Measurements from ENCODE around the gene AGBL5.

The AGBL5 gene

DNA sequence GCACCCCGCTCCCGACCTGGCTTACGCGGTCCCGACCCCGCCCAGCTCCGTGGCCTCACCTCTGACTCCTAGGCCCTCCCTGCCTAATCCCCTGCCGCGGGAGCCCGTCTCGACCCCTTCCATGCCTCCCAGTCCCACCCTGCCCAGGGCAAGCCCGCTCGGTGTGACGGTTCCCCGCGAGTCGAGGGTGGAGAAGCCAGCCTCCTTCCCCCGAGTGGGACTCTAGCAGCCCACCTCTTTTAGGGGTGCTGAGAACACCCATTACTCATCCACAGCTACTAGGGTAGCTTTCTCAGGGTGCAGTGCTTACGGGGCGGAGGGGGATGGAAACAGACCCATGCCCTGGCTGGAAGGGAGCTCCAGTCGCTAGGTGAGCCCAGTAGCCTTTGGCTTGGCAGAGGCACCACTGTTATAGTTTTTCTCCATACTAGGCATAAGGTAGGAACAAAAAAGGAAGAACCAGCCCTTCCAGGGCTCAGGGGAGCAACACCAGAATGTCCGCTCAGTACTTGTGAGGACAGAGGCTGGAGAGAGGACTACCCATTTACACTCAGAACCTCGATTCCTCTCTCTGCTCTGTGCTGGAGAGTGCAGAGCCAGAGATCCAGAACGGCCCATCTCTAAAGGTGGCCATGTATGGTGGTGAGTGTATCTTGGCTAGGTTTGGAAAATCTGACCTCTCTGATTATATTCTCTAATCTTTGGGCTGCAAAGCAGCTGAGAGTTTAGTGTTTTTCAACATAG lies 606 bp downstream of the AGBL5 start:
- no peak for DNase-seq
- Mint-ChIP-seq H3K4me1 (peaks cover 26% of the 10 kb centered on the region), H3K36me3 (ENCODE audit: low read depth) (peaks cover 38% of the 10 kb centered on the region), H3K4me3 (peak overlapping the region; percentile 94), H3K9me3 (peaks cover 15% of the 10 kb centered on the region), H3K27me3 (ENCODE audit: low read depth, poor library complexity) (peaks cover 14% of the 10 kb centered on the region), H3K27ac (peak overlapping the region; percentile 72)
- no peak for TF ChIP-seq CTCF (IDR thresholded peaks at IDR 0.05)

DNA sequence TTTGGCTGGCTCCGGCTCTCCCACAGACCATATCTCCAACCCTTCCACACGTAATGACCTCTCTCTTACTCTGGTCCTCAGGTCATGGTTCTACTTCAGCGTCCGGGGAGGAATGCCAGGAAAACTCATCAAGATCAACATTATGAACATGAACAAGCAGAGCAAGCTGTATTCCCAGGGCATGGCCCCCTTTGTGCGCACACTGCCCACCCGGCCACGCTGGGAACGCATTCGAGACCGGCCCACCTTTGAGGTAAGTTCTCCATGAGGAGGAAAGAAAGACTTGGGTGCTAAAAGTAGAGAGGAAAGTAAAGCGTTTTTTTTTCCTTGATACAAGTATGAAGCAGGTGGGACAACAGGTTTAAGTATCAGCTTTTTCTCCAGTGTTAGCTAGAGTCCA lies 1.9 kb downstream of the AGBL5 start:
- H3K27ac Mint-ChIP-seq = no peak overlapping the region
- no peak for TF ChIP-seq CTCF (IDR thresholded peaks at IDR 0.05)
- H3K4me3 Mint-ChIP-seq = peak overlapping the region; percentile 94
- peaks cover 9% of the 10 kb centered on the region for H3K9me3 Mint-ChIP-seq
- H3K36me3 Mint-ChIP-seq (ENCODE audit: low read depth) = peaks cover 34% of the 10 kb centered on the region
- peaks cover 22% of the 10 kb centered on the region for H3K4me1 Mint-ChIP-seq
- H3K27me3 Mint-ChIP-seq (ENCODE audit: low read depth, poor library complexity) = peaks cover 14% of the 10 kb centered on the region
- DNase-seq = no peak

- H3K4me1 Mint-ChIP-seq = peaks cover 22% of the 10 kb centered on the region
- TF ChIP-seq CTCF (IDR thresholded peaks at IDR 0.05) = no peak
- H3K27me3 Mint-ChIP-seq (ENCODE audit: low read depth, poor library complexity) = peaks cover 14% of the 10 kb centered on the region
- no peak overlapping the region for H3K27ac Mint-ChIP-seq
- no peak overlapping the region for H3K4me3 Mint-ChIP-seq
- peaks cover 7% of the 10 kb centered on the region for H3K9me3 Mint-ChIP-seq
- H3K36me3 Mint-ChIP-seq (ENCODE audit: low read depth) = peaks cover 39% of the 10 kb centered on the region
- no peak for DNase-seq
Observed at GRCh38 chr2:27053776-27054175, 2.3 kb downstream of the AGBL5 start.

DNA sequence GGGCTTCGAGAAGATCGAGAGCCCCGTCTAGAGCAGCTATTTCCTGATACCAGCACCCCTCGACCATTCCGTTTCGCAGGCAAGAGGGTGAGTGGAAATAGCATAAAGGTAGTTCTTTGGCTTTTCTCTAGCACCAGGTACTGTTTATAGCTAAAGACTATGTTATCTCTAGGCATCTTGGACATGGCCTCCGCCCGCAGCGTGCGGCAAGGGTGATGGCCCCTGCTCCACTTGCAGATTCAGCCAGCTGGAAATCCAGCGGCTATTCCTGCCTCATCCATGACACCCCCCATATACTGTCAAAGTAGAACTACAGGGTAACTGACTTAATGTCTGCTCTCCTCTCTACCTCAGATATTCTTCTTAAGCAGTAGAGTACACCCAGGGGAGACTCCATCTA lies 3.3 kb downstream of the AGBL5 start:
- H3K27me3 Mint-ChIP-seq (ENCODE audit: low read depth, poor library complexity) = peaks cover 14% of the 10 kb centered on the region
- H3K9me3 Mint-ChIP-seq = peaks cover 7% of the 10 kb centered on the region
- TF ChIP-seq CTCF (IDR thresholded peaks at IDR 0.05) = no peak
- no peak for DNase-seq
- H3K27ac Mint-ChIP-seq = no peak overlapping the region
- no peak overlapping the region for H3K4me3 Mint-ChIP-seq
- peaks cover 48% of the 10 kb centered on the region for H3K36me3 Mint-ChIP-seq (ENCODE audit: low read depth)
- H3K4me1 Mint-ChIP-seq = peaks cover 15% of the 10 kb centered on the region

- Mint-ChIP-seq H3K27me3 (ENCODE audit: low read depth, poor library complexity) (no peaks in the 10 kb centered on the region), H3K27ac (no peak overlapping the region), H3K4me1 (peaks cover 11% of the 10 kb centered on the region), H3K4me3 (no peak overlapping the region), H3K36me3 (ENCODE audit: low read depth) (peaks cover 55% of the 10 kb centered on the region), H3K9me3 (no peaks in the 10 kb centered on the region)
- DNase-seq = no peak
- TF ChIP-seq CTCF (IDR thresholded peaks at IDR 0.05) = no peak
Observed at GRCh38 chr2:27057184-27057583, 5.7 kb downstream of the AGBL5 start.

- Mint-ChIP-seq H3K9me3 (no peaks in the 10 kb centered on the region), H3K4me3 (no peak overlapping the region), H3K36me3 (ENCODE audit: low read depth) (peaks cover 61% of the 10 kb centered on the region), H3K27me3 (ENCODE audit: low read depth, poor library complexity) (no peaks in the 10 kb centered on the region), H3K27ac (no peak overlapping the region), H3K4me1 (peaks cover 2% of the 10 kb centered on the region)
- no peak for TF ChIP-seq CTCF (IDR thresholded peaks at IDR 0.05)
- no peak for DNase-seq
Observed at GRCh38 chr2:27058210-27058609, 6.7 kb downstream of the AGBL5 start.
